Caco-2 (cell line): ENCODE results near the gene EXOC6B. TPM values are rescaled to one million over a fixed set of nuclear protein-coding genes. Genes with fewer than 3 reads are reported as not detected.
"Not testable (repeated sequence)": the region's sequence is repeated elsewhere in the genome, so short reads cannot be mapped to it uniquely, and the experiment has no call there.

Experiments used
- BruUV-seq: library from RNA; stranded (reverse); fragments of 400-500 nt; replicated peaks from 2 replicates; lab custom pipeline; 2021; lab: Mats Ljungman, UMichigan
- CTCF ChIA-PET: fragments of 300-600 bp; sonication (Branson Sonifier 250); formaldehyde crosslinking; loops from one replicate; lab custom pipeline; 2022; ENCODE audit warnings: antibody characterized with exemption; lab: Charles Lee
- POLR2A ChIA-PET: fragments of 300-600 bp; sonication (Branson Sonifier 250); formaldehyde crosslinking; loops from one replicate; lab custom pipeline; 2022; ENCODE audit warnings: antibody characterized with exemption; lab: Charles Lee
- DNase-seq, 2 experiments: peaks; one replicate each; pipeline versions ENCODE4 v3.0.0 to v3.0.0-alpha.2; 2020 to 2022
- H3K27me3 ChIP-seq: replicated peaks from 2 replicates; pipeline ENCODE4 v1.6.0; 2011; ENCODE audit warnings: low read length; ENCODE audit not compliant: control insufficient read depth, insufficient read depth
- H3K36me3 ChIP-seq: 2 replicates; pipeline ENCODE4 v1.5.1; 2011; ENCODE audit warnings: low read length; ENCODE audit not compliant: control insufficient read depth, insufficient read depth
- H3K4me1 ChIP-seq: fragments of 250-450 bp; sonication (Bioruptor Pico); 2 replicates; pipeline ENCODE4 v1.5.1; 2020; ENCODE audit warnings: mild to moderate bottlenecking
- H3K4me3 ChIP-seq: 2 replicates; pipeline ENCODE4 v1.5.1; 2011; ENCODE audit warnings: low read depth, mild to moderate bottlenecking, control low read depth, low read length
- H3K9me3 ChIP-seq: fragments of 250-450 bp; sonication (Bioruptor Pico); 2 replicates; pipeline ENCODE4 v1.5.1; 2020; ENCODE audit warnings: mild to moderate bottlenecking, moderate library complexity
- H3K27ac Mint-ChIP-seq: one replicate; pipeline ENCODE4 v1.8.0; 2022; ENCODE audit warnings: mixed read lengths; ENCODE audit not compliant: unreplicated experiment
- H3K27me3 Mint-ChIP-seq: one replicate; pipeline ENCODE4 v1.8.0; 2022; ENCODE audit warnings: mixed read lengths; ENCODE audit not compliant: insufficient read depth, unreplicated experiment
- H3K36me3 Mint-ChIP-seq: one replicate; pipeline ENCODE4 v1.8.0; 2022; ENCODE audit warnings: mild to moderate bottlenecking, mixed read lengths; ENCODE audit not compliant: insufficient read depth, unreplicated experiment
- H3K4me1 Mint-ChIP-seq: one replicate; pipeline ENCODE4 v1.8.0; 2022; ENCODE audit warnings: low read depth, mixed read lengths; ENCODE audit not compliant: unreplicated experiment
- H3K4me3 Mint-ChIP-seq: one replicate; pipeline ENCODE4 v1.8.0; 2022; ENCODE audit warnings: mild to moderate bottlenecking, moderate library complexity, mixed read lengths; ENCODE audit not compliant: unreplicated experiment
- H3K9me3 Mint-ChIP-seq: one replicate; pipeline ENCODE4 v1.8.0; 2022; ENCODE audit warnings: mixed read lengths; ENCODE audit not compliant: unreplicated experiment
- intact Hi-C: fragments of 100-400 bp; cut with micrococcal nuclease; formaldehyde crosslinking; loops from one replicate; pipeline ENCODE4 v1.10.0; 2022; ENCODE audit not compliant: unreplicated experiment
- total RNA-seq: library from RNA; stranded (reverse); gene quantifications from 2 replicates; pipeline ENCODE4 v1.2.3, GENCODE V29; 2022
- TF ChIP-seq, protein P1 (sequence below), 2 experiments: fragments of 200-600 bp in 1 of 2; IDR thresholded peaks; 1 replicate in 1 of 2; 2 replicates in 1 of 2; pipeline versions ENCODE4 v1.5.1 to v1.8.0; 2011 to 2022; ENCODE audit warnings: antibody characterized with exemption in 1 of 2, control low read depth in 1 of 2, inconsistent platforms in 1 of 2, low read depth in 1 of 2, low read length in 1 of 2, mild to moderate bottlenecking in 1 of 2, moderate library complexity in 1 of 2; ENCODE audit not compliant: insufficient read depth in 1 of 2, severe bottlenecking in 1 of 2, unreplicated experiment in 1 of 2

EXOC6B gene
- total RNA-seq, 1 experiment from 2014 or later, result 36.1 TPM

DNA sequence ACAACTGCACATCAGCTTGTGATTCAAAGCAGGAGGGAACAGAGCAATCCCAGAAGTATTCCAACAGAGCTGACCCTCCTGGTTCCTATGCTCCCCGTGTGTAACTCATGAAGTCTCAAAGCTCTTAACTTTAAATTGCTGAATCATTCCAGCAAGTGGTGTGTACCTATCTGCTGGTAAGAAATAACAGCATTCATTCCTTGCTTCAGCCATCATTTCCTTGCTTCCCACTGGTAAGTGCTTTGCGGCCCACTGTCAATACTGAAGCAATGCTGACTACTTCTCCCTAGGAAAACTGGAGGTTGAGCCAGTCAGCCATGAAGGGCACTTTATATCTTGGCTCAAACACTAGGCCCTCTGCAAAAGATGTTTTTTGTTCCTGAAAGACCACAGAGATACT, 222.4 kb downstream of the EXOC6B start:
- Mint-ChIP-seq H3K27me3 (no peaks in the 10 kb centered on the region), H3K4me3 (no peak overlapping the region), H3K9me3 (peaks cover 18% of the 10 kb centered on the region), H3K27ac (no peak overlapping the region), H3K4me1 (no peaks in the 10 kb centered on the region), H3K36me3 (peaks cover 5% of the 10 kb centered on the region)
- Histone ChIP-seq H3K36me3 (no peaks in the 10 kb centered on the region), H3K4me1 (no peaks in the 10 kb centered on the region), H3K4me3 (no peak overlapping the region), H3K9me3 (peaks cover 4% of the 10 kb centered on the region; the same call in 1 of the 2 replicates), H3K27me3 (no peaks in the 10 kb centered on the region)
- CTCF ChIA-PET, result no interaction called here
- no TSS peak for BruUV-seq
- TF ChIP-seq, protein P1, sequence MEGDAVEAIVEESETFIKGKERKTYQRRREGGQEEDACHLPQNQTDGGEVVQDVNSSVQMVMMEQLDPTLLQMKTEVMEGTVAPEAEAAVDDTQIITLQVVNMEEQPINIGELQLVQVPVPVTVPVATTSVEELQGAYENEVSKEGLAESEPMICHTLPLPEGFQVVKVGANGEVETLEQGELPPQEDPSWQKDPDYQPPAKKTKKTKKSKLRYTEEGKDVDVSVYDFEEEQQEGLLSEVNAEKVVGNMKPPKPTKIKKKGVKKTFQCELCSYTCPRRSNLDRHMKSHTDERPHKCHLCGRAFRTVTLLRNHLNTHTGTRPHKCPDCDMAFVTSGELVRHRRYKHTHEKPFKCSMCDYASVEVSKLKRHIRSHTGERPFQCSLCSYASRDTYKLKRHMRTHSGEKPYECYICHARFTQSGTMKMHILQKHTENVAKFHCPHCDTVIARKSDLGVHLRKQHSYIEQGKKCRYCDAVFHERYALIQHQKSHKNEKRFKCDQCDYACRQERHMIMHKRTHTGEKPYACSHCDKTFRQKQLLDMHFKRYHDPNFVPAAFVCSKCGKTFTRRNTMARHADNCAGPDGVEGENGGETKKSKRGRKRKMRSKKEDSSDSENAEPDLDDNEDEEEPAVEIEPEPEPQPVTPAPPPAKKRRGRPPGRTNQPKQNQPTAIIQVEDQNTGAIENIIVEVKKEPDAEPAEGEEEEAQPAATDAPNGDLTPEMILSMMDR (IDR thresholded peaks at IDR 0.05; ENCODE audit: insufficient read depth in 1 of 2, low read depth in 1 of 2, low read length in 1 of 2, severe bottlenecking in 1 of 2, unreplicated experiment in 1 of 2), result no peak
- intact Hi-C loops, result no loop called here
- POLR2A ChIA-PET, result no interaction called here
- DNase-seq, result no peak

DNA sequence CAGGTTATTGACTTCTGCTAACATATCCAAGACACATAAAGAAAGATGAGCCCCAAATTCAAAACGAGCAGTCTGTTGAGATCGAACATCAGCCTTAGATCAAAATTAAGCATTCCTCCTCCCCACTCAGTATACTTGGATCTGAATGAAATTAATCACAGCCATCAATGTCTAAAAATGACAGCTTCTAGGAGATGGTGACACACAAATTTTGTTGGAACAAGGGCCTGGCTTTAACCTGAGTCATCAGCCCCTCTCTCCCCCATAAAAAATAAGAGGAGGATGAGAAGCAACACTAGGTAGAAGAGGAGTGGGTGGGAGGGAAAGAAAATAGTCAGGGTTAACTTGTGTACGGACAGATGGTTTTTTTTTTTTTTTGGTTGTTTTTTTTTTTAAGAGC, 223.1 kb downstream of the EXOC6B start:
- Mint-ChIP-seq H3K27me3 (no peaks in the 10 kb centered on the region), H3K4me1 (no peaks in the 10 kb centered on the region), H3K4me3 (no peak overlapping the region), H3K9me3 (peaks cover 17% of the 10 kb centered on the region), H3K27ac (no peak overlapping the region), H3K36me3 (peaks cover 5% of the 10 kb centered on the region)
- TF ChIP-seq, protein P1 (IDR thresholded peaks at IDR 0.05; ENCODE audit: insufficient read depth in 1 of 2, low read depth in 1 of 2, low read length in 1 of 2, severe bottlenecking in 1 of 2, unreplicated experiment in 1 of 2), result no peak
- H3K36me3 ChIP-seq, result no peaks in the 10 kb centered on the region
- H3K4me3 ChIP-seq, result no peak overlapping the region
- H3K27me3 ChIP-seq, result no peaks in the 10 kb centered on the region
- ChIA-PET POLR2A (no interaction called here), CTCF (no interaction called here)
- H3K9me3 ChIP-seq, result peaks cover 4% of the 10 kb centered on the region; the same call in 1 of the 2 replicates
- no peaks in the 10 kb centered on the region for H3K4me1 ChIP-seq
- intact Hi-C loops, result no loop called here
- BruUV-seq, result no TSS peak
- no peak for DNase-seq

DNA sequence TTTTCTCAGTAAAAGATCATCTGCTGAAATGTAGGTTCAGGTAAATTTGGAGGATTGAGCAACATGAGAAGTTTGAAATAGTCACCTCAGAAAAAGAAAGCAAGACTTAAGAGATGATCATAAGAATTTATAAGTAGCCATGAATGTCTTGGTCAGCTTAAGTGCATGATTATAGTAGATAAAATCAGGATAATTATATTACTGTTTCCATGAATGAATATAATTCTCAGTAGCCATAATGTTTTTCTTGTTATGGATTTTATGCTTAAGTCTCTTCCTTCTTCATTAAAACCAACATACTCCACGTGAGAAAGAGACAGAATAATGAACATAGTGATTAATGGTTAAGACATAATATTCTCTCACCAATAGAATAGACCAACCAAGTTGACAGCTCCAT, 223.7 kb downstream of the EXOC6B start:
- TF ChIP-seq, protein P1 (IDR thresholded peaks at IDR 0.05; ENCODE audit: insufficient read depth in 1 of 2, low read depth in 1 of 2, low read length in 1 of 2, severe bottlenecking in 1 of 2, unreplicated experiment in 1 of 2), result no peak
- H3K9me3 ChIP-seq, result peaks cover 2% of the 10 kb centered on the region; the same call in 1 of the 2 replicates
- H3K36me3 Mint-ChIP-seq, result peaks cover 4% of the 10 kb centered on the region
- intact Hi-C loops, result no loop called here
- ChIA-PET CTCF (no interaction called here), POLR2A (no interaction called here)
- peaks cover 11% of the 10 kb centered on the region for H3K9me3 Mint-ChIP-seq
- H3K27me3 Mint-ChIP-seq, result no peaks in the 10 kb centered on the region
- DNase-seq, result no peak
- H3K4me3 ChIP-seq, result no peak overlapping the region
- no TSS peak for BruUV-seq
- no peaks in the 10 kb centered on the region for H3K4me1 Mint-ChIP-seq
- H3K36me3 ChIP-seq, result no peaks in the 10 kb centered on the region
- no peaks in the 10 kb centered on the region for H3K4me1 ChIP-seq
- H3K27ac Mint-ChIP-seq, result no peak overlapping the region
- no peaks in the 10 kb centered on the region for H3K27me3 ChIP-seq
- no peak overlapping the region for H3K4me3 Mint-ChIP-seq

GRCh38 chr2:72583836-72584235, 242.0 kb downstream of the EXOC6B start:
- POLR2A ChIA-PET, H3K27me3 Mint-ChIP-seq, H3K36me3 ChIP-seq, H3K4me3 ChIP-seq, CTCF ChIA-PET, H3K27me3 ChIP-seq, H3K9me3 Mint-ChIP-seq, H3K4me1 ChIP-seq, DNase-seq, H3K4me3 Mint-ChIP-seq, H3K9me3 ChIP-seq, BruUV-seq, H3K27ac Mint-ChIP-seq, H3K36me3 Mint-ChIP-seq, H3K4me1 Mint-ChIP-seq, intact Hi-C loops: not testable (repeated sequence)
